Muscle layer of colon (tissue), 2 donors: Measurements from ENCODE around the gene ANXA4.
A peak's percentile ranks its signal among the peaks of the same experiment; 100 is the strongest.

Experiments
- H3K27ac ChIP-seq: one replicate; pipeline ENCODE4 v1.7.0; 2013; ENCODE audit warnings: low read depth, mild to moderate bottlenecking, low read length, moderate library complexity
- H3K27me3 ChIP-seq, 2 donors: one replicate each; pipeline ENCODE4 v1.7.0; 2013; ENCODE audit warnings: low read length in 2 of 2, mild to moderate bottlenecking in 2 of 2; ENCODE audit not compliant: insufficient read depth in 2 of 2, control insufficient read depth in 1 of 2
- H3K36me3 ChIP-seq: one replicate; pipeline ENCODE4 v1.7.0; 2013; ENCODE audit warnings: mild to moderate bottlenecking, low read length; ENCODE audit not compliant: insufficient read depth
- H3K4me1 ChIP-seq: one replicate; pipeline ENCODE4 v1.7.0; 2013; ENCODE audit warnings: mild to moderate bottlenecking, low read length; ENCODE audit not compliant: insufficient read depth
- H3K4me3 ChIP-seq, 2 donors: one replicate each; pipeline ENCODE4 v1.7.0; 2013; ENCODE audit warnings: low read length in 2 of 2, low read depth in 1 of 2, mild to moderate bottlenecking in 1 of 2, moderate library complexity in 1 of 2
- H3K9ac ChIP-seq: one replicate; pipeline ENCODE4 v1.7.0; 2013; ENCODE audit warnings: low read length
- H3K9me3 ChIP-seq: one replicate; pipeline ENCODE4 v1.7.0; 2013; ENCODE audit warnings: mild to moderate bottlenecking, low read length
- donor health status: abdominal sarcoma.
- donor health status: Adenocarcinoma of cecum.

The ANXA4 gene

GRCh38 chr2:69740502-69740951 is 1.4 kb upstream of the ANXA4 start:
- H3K4me3 ChIP-seq = peak overlapping the region in 1 of 2 donors; percentile 91
- peaks cover 19% of the 10 kb centered on the region for H3K4me1 ChIP-seq
- no peaks in the 10 kb centered on the region for H3K27me3 ChIP-seq
- H3K9me3 ChIP-seq = no peaks in the 10 kb centered on the region
- H3K27ac ChIP-seq = peak overlapping the region; percentile 94
- H3K9ac ChIP-seq = no peak overlapping the region
- no peaks in the 10 kb centered on the region for H3K36me3 ChIP-seq

- Histone ChIP-seq H3K9me3 (no peaks in the 10 kb centered on the region), H3K9ac (peak overlapping the region; percentile 76), H3K27me3 (no peaks in the 10 kb centered on the region), H3K4me3 (peak overlapping the region; percentile 91), H3K4me1 (peaks cover 20% of the 10 kb centered on the region), H3K27ac (peak overlapping the region; percentile 94), H3K36me3 (no peaks in the 10 kb centered on the region)
Observed at GRCh38 chr2:69741229-69741574, 732 bp upstream of the ANXA4 start.

- H3K27ac ChIP-seq = peak overlapping the region; percentile 94
- H3K4me3 ChIP-seq = peak overlapping the region; percentile 91
- H3K27me3 ChIP-seq = no peaks in the 10 kb centered on the region
- H3K36me3 ChIP-seq = no peaks in the 10 kb centered on the region
- H3K9me3 ChIP-seq = no peaks in the 10 kb centered on the region
- H3K9ac ChIP-seq = peak overlapping the region; percentile 76
- H3K4me1 ChIP-seq = peaks cover 25% of the 10 kb centered on the region
Observed at GRCh38 chr2:69742322-69742952, 503 bp downstream of the ANXA4 start.

GRCh38 chr2:69743847-69744264 is 1.9 kb downstream of the ANXA4 start:
- no peak overlapping the region for H3K9ac ChIP-seq
- no peaks in the 10 kb centered on the region for H3K27me3 ChIP-seq
- H3K36me3 ChIP-seq = no peaks in the 10 kb centered on the region
- H3K9me3 ChIP-seq = no peaks in the 10 kb centered on the region
- H3K4me3 ChIP-seq = no peak overlapping the region
- H3K27ac ChIP-seq = no peak overlapping the region
- H3K4me1 ChIP-seq = peaks cover 25% of the 10 kb centered on the region

- H3K36me3 ChIP-seq = no peaks in the 10 kb centered on the region
- H3K27ac ChIP-seq = no peak overlapping the region
- H3K9me3 ChIP-seq = no peaks in the 10 kb centered on the region
- no peaks in the 10 kb centered on the region for H3K27me3 ChIP-seq
- no peak overlapping the region for H3K9ac ChIP-seq
- peaks cover 25% of the 10 kb centered on the region for H3K4me1 ChIP-seq
- H3K4me3 ChIP-seq = no peak overlapping the region
Observed at GRCh38 chr2:69744456-69744855, 2.5 kb downstream of the ANXA4 start.

GRCh38 chr2:69745035-69745434 is 3.1 kb downstream of the ANXA4 start:
- H3K4me3 ChIP-seq = no peak overlapping the region
- H3K27me3 ChIP-seq = no peaks in the 10 kb centered on the region
- no peaks in the 10 kb centered on the region for H3K9me3 ChIP-seq
- H3K4me1 ChIP-seq = peaks cover 25% of the 10 kb centered on the region
- H3K9ac ChIP-seq = no peak overlapping the region
- no peaks in the 10 kb centered on the region for H3K36me3 ChIP-seq
- no peak overlapping the region for H3K27ac ChIP-seq

- Histone ChIP-seq H3K9ac (no peak overlapping the region), H3K9me3 (no peaks in the 10 kb centered on the region), H3K4me1 (peaks cover 32% of the 10 kb centered on the region)
Observed at GRCh38 chr2:69750246-69750645, 8.3 kb downstream of the ANXA4 start.

GRCh38 chr2:69753659-69754363 is 11.9 kb downstream of the ANXA4 start:
- Histone ChIP-seq H3K27ac (no peak overlapping the region), H3K4me3 (no peak overlapping the region), H3K36me3 (no peaks in the 10 kb centered on the region), H3K4me1 (peaks cover 33% of the 10 kb centered on the region), H3K27me3 (no peaks in the 10 kb centered on the region), H3K9me3 (no peaks in the 10 kb centered on the region), H3K9ac (no peak overlapping the region)

More at GRCh38 chr2:69750246-69750645, 8.3 kb downstream of the ANXA4 start:
- H3K4me3 ChIP-seq = no peak overlapping the region
- H3K36me3 ChIP-seq = no peaks in the 10 kb centered on the region
- H3K27ac ChIP-seq = no peak overlapping the region
- H3K27me3 ChIP-seq = no peaks in the 10 kb centered on the region

- Histone ChIP-seq H3K27me3 (no peaks in the 10 kb centered on the region), H3K36me3 (no peaks in the 10 kb centered on the region), H3K9ac (peak overlapping the region; percentile 8), H3K27ac (peak overlapping the region; percentile 61), H3K4me3 (peak overlapping the region; percentile 4 to 30), H3K4me1 (peaks cover 33% of the 10 kb centered on the region), H3K9me3 (no peaks in the 10 kb centered on the region)
Observed at GRCh38 chr2:69754633-69755032, 12.7 kb downstream of the ANXA4 start.

GRCh38 chr2:69755862-69756467 is 14.0 kb downstream of the ANXA4 start:
- Histone ChIP-seq H3K4me3 (no peak overlapping the region), H3K9ac (no peak overlapping the region), H3K9me3 (no peaks in the 10 kb centered on the region), H3K36me3 (no peaks in the 10 kb centered on the region), H3K27me3 (no peaks in the 10 kb centered on the region), H3K4me1 (peaks cover 33% of the 10 kb centered on the region), H3K27ac (no peak overlapping the region)

- H3K27ac ChIP-seq = no peak overlapping the region
- H3K4me1 ChIP-seq = peaks cover 15% of the 10 kb centered on the region
- no peak overlapping the region for H3K4me3 ChIP-seq
- no peak overlapping the region for H3K9ac ChIP-seq
- H3K36me3 ChIP-seq = no peaks in the 10 kb centered on the region
- no peaks in the 10 kb centered on the region for H3K9me3 ChIP-seq
- H3K27me3 ChIP-seq = no peaks in the 10 kb centered on the region
Observed at GRCh38 chr2:69762025-69762424, 20.1 kb downstream of the ANXA4 start.
